ENCODE data around the gene SLC27A5. TPM values are rescaled to one million over a fixed set of nuclear protein-coding genes. Genes with fewer than 3 reads are reported as not detected.
A peak's percentile ranks its signal among the peaks of the same experiment; 100 is the strongest.

SLC27A5 gene
- total and polyA plus RNA-seq, 2 of the 13 experiments (the other 11 are each of a cell fraction or from before 2014, with no cell fraction given) = 30.3 to 40.2 TPM

GRCh38 chr19:58451358-58452101 lies 60.3 kb downstream of the SLC27A5 start, which contains the start of gene ZNF324B (continued):
- TF ChIP-seq HMGXB4 (CRISPR knock-in tag; IDR thresholded peaks at IDR 0.05; ENCODE audit: borderline replicate concordance in 1 of 2, low read depth in 1 of 2) (0 out of 4 replicates have a peak, but pooled peaks of 1 of the 2 experiments have one; percentile 26), SRF (IDR thresholded peaks at IDR 0.05; ENCODE audit: low read depth, low read length) (0 out of 2 replicates have a peak, but pooled peaks have one; percentile 8), ZNF335 (CRISPR knock-in tag; IDR thresholded peaks at IDR 0.05) (0 out of 2 replicates have a peak, but pooled peaks have one; percentile 36), ZFP62 (CRISPR knock-in tag; IDR thresholded peaks at IDR 0.05) (no peak), ZC3H4 (CRISPR knock-in tag; IDR thresholded peaks at IDR 0.05; ENCODE audit: borderline replicate concordance) (no peak), DBP (CRISPR knock-in tag; IDR thresholded peaks at IDR 0.05; ENCODE audit: not compliant biosample characterization) (no peak), KLF16 (CRISPR knock-in tag; IDR thresholded peaks at IDR 0.05) (peak in 1 of 2 experiments; percentile 65; a peak in 1 of 4 replicates), MXD1 (CRISPR knock-in tag; IDR thresholded peaks at IDR 0.05) (0 out of 2 replicates have a peak, but pooled peaks have one; percentile 61), PAWR (CRISPR knock-in tag; IDR thresholded peaks at IDR 0.05; ENCODE audit: borderline replicate concordance) (no peak), ZNF10 (CRISPR knock-in tag; IDR thresholded peaks at IDR 0.05; ENCODE audit: borderline replicate concordance, low read depth) (no peak), ETV6 (CRISPR knock-in tag; conservative IDR thresholded peaks at IDR 0.05) (0 out of 2 replicates have a peak, but pooled peaks have one; percentile 60), ADNP (CRISPR knock-in tag; IDR thresholded peaks at IDR 0.05) (no peak), NPAS2 (CRISPR knock-in tag; IDR thresholded peaks at IDR 0.05; ENCODE audit: borderline replicate concordance) (no peak), RORA (CRISPR knock-in tag; IDR thresholded peaks at IDR 0.05) (no peak), SMC3 (IDR thresholded peaks at IDR 0.05; ENCODE audit: low read length) (no peak), PATZ1 (CRISPR knock-in tag; IDR thresholded peaks at IDR 0.05) (peak; percentile 61), SNAPC2 (CRISPR knock-in tag; IDR thresholded peaks at IDR 0.05) (no peak), ZNF513 (CRISPR knock-in tag; conservative IDR thresholded peaks at IDR 0.05) (no peak), REPIN1 (CRISPR knock-in tag; IDR thresholded peaks at IDR 0.05; ENCODE audit: borderline replicate concordance, low read depth) (no peak), GATA4 (IDR thresholded peaks at IDR 0.05; ENCODE audit: borderline replicate concordance, low read depth) (no peak), PHF21A (CRISPR knock-in tag; IDR thresholded peaks at IDR 0.05) (no peak), CENPBD1 (CRISPR knock-in tag; IDR thresholded peaks at IDR 0.05; ENCODE audit: borderline replicate concordance, low read depth) (no peak)

Measured in HepG2 (cell line).